Activated CD4-positive, alpha-beta T cell treated with anti-CD3 and anti-CD28 coated beads, Interleukin-2, amount 50 U/mL, for 1 hour (primary cell): ENCODE results near the gene KREMEN1.
"Not testable (repeated sequence)": the region's sequence is repeated elsewhere in the genome, so short reads cannot be mapped to it uniquely, and the experiment has no call there.

Experiments used
- DNase-seq: peaks from one replicate; pipeline ENCODE4 v3.0.0-alpha.2; 2020

KREMEN1 gene

DNA sequence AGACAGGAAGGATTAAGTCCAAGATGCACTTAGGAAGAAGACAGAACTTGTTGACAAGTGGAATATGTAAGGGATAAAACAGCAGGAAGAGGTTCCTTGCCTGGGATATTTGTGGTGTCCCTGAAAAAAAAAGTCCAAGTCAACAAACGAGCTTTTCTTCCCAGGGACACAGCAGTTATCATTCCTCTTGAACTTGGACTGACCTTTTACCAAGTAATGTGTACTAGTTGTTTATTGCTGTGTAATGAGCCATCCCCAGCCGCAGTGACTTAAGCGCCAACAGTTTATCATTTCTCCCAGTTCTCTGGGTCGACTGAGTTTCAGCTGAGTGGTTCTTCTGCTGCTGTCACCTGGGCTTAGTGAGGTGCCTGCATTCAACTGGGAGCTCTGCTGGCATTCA, 37.0 kb downstream of the KREMEN1 start:
- DNase-seq = no peak

DNA sequence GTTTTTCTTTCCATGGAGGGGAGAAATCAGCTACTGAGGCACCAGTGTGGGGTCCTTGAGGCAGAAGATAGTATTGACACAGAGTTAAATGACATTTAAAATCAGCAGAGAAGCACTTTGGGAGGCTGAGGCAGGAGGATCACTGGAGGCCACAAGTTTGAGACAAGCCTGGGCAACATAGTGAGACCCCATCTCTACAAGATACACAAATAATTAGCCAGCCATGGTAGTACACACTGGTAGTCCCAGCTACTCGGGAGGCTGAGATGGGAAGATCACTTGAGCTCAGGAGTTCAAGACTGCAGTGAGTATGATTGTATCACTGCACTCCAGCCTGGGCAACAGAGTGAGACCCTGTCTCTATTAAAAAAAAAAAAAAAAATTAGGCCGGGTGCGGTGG, 38.1 kb downstream of the KREMEN1 start:
- DNase-seq = no peak

DNA sequence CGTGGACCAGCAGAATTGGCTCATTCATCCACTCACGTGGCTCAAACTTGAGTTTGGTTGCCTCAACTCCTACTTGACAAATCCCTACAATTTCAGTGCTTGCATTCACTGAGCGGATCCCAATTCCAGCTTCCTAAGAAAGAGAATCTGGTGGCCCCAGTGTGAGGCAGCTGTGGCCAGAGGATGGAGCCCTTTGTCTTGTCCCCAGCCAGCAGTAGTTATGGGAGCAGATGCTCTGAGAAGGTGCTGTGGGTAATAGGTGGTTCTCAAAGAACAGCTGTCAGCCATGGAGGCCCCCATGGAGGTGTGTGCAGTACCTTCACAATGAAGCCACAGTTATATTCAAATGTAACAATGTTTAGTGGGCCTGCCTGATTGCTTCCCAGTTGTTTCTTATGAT, 39.3 kb downstream of the KREMEN1 start:
- no peak for DNase-seq

DNA sequence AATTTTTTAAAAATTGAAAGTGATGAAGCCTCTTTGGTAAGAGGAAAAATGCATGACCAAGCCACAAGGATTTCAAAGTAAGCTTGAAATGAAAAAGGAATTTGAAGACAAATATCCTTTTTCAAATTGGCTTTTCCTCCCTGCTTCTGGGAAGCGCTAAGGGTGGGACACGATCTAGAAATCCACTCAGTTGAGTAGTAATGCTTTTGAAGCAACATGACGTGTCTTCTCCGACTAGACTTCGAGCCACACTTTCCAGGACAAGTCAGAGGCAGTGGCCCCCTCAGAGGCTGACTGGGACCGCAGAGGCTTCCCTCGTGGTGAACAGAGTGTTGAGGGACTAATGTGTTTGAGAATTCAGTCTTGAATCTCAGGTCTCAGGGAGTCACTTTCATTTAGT, 39.8 kb downstream of the KREMEN1 start:
- DNase-seq = no peak

GRCh38 chr22:29113319-29113718, 40.5 kb downstream of the KREMEN1 start:
- DNase-seq = no peak

GRCh38 chr22:29114392-29114791, 41.6 kb downstream of the KREMEN1 start:
- no peak for DNase-seq

DNA sequence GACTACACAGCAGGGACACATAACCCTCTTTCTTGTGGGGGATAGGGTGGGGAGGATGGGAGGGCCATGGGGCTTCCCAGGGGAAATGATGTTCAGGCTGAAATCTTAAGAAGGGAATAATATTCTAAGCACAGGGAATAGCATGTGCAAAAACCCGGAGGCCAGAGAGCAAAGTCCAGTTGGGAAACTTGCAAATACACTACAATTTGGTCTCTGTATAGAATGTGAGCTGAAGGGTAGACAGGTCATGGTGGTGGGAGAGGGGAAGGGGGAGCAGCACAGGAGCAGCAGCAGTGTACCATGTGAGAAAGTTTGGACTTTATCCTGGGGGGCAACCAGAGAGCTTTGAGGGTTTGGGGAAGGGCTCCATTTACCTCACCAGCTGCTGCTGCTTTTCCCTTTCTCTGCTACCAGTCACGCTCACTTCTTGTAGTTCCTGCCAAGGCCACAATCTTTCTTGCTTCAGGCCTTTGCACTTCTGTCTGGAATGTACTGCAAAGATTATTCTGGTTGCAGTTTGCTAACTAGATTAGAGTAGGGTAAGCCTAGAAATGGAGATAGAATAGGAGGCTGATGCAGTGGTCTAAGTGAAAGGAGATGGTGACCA, 43.0 kb downstream of the KREMEN1 start:
- no peak for DNase-seq

GRCh38 chr22:29116397-29117123, 43.7 kb downstream of the KREMEN1 start:
- DNase-seq = no peak

DNA sequence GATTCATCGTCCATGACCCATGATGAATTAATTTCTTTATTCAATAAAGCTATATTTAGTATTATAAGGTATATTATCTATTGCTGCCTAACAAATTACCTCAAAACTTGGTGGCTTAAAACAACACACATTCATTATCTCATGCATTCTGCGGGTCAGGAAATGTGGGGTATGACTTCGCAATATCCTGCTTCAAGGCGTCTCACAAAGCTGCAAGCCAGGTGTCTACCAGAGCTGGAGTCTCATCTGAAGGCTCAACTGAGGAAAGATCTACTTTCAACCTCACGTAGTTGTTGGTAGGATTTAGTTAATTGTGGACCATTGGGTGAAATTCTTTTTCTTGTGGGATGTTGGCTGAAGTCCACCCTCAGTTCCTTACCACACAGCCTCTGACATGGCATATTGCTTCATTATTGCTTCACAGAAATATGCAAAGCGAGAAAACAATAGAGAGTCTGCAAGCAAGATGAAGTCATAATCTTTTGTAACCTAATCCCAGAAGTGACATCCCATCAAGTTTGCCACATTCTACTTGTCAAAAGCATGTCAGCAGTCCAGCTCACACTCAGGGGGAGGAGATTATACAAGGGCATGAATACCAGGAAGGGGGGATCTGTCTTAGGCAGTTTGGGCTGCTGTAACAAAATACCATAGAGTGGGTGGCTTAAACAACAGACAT, 45.1 kb downstream of the KREMEN1 start:
- no peak for DNase-seq

GRCh38 chr22:29120098-29120912, 47.5 kb downstream of the KREMEN1 start:
- not testable (repeated sequence) for DNase-seq

- no peak for DNase-seq
These were observed 48.3 kb downstream of the KREMEN1 start for GRCh38 chr22:29121124-29121523.

DNA sequence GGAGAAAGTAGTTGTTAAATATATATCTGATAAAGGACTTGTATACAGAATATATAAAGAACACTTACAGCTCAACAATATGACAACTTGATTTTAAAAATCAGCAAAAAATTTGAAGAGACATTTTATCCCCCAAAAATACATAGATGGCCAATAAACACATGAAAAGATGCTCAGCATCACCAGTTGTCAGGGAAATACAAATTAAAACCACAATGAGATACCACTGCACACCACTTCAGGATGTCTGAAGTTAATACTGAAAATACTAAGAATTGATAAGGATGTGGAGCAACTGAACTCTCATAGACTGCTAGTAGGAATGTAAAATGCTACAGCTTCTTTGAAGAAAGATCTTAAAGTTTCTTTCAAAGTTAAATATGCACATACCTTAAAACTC, 49.2 kb downstream of the KREMEN1 start:
- no peak for DNase-seq

- no peak for DNase-seq
These were observed 52.1 kb downstream of the KREMEN1 start for GRCh38 chr22:29124777-29125442.

DNA sequence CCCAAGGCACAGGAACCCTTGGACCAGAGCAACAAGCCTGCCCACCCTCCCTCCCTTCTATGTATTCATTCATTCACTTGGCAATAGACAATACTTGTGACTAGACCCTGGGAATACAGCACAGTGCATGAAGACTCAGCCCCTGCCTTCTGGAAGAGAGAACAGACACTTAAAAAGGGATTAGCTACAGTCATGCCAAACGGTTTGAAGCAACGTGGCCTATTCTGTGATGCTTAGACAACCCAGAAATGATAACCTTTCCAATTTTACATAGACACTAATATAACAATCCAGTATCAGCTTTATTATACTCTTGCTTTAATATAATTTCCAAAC, 52.6 kb downstream of the KREMEN1 start:
- DNase-seq = no peak

DNA sequence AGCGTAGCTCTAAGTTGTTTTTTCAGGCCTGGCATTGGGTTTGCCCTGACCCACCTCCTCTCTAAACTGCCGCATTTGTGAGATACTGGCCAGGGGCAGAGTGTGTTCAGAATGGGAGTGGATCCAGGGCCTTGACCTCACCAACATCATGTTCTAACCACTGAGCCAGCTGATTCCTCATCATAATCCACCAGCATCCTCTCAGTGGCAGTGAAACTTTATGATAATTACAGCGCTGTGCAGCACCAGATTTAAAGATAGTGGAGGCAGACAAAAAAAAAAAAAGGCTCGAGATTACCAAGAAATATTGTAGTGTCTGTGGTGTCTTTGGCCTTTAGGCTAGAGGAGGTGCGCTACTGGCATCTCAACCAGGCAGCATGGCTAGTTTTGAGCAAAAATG, 53.0 kb downstream of the KREMEN1 start:
- DNase-seq = no peak

DNA sequence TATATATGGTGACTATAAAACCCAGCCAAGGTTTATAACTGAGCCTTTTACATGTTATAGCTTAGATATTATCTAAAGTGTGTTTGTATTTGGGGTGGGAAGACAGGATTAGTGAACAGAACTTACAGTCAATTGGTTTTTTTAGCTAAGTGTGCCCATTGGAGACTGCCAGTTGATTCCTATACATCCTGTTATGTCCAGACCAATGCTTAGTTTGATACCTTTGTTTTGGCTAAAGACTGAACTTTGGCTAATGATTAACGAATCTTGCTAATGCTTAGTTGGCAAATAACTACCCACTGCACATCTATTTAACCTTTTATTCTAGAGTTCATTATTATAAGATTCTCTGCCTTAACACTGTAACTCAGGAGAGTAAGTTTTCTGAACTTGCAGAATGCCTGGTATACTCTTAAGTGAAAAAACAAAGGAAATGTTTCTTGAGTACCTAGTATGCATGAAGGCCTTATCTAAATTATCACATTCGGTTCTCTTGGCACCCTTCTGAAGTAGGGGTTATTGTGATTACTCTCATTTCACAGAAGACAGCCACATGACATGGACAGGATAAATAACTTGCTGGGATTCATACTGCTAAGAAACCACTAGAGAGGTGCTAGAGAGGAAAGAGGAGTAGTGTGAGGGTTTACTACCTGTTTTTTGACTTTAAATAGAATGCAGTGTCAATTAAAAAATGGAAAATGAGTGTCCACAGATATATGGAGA, 54.0 kb downstream of the KREMEN1 start:
- no peak for DNase-seq

- DNase-seq = no peak
These were observed 56.3 kb downstream of the KREMEN1 start for GRCh38 chr22:29128891-29129807.

GRCh38 chr22:29129808-29130140, 56.9 kb downstream of the KREMEN1 start:
- DNase-seq = no peak

- no peak for DNase-seq
These were observed 57.6 kb downstream of the KREMEN1 start for GRCh38 chr22:29130476-29130875.

GRCh38 chr22:29133603-29134133, 60.8 kb downstream of the KREMEN1 start:
- DNase-seq = no peak

DNA sequence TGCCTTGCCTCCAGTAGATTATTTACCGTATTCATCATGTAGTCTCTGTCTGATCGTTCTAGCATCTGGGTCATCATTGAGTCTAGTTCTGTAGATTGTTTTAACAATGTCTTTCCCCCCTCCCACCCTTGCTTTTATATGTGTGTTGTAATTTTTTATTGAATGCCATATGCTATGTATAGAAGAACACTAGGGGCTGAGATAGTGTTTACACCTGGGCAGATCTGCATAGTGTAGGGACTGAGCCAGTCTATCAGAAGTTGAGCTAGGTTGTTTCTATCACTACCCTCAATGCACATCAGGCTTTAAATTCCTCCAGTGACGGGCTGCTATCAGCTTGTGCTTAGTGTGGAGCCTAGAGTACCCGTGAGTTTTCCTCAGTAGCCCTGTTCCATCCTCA, 61.6 kb downstream of the KREMEN1 start:
- no peak for DNase-seq
